Activated CD8-positive, alpha-beta memory T cell treated with anti-CD3 and anti-CD28 coated beads for 4 hours (primary cell): ENCODE measurements around the gene CNIH1.
"Not testable (repeated sequence)": the region's sequence is repeated elsewhere in the genome, so short reads cannot be mapped to it uniquely, and the experiment has no call there.

ENCODE experiments used
- DNase-seq, 2 donors: peaks; one replicate each; pipeline ENCODE4 v3.0.0-alpha.2; 2020; ENCODE audit warnings: low read depth in 2 of 2

Gene CNIH1

GRCh38 chr14:54428527-54428926 is 12.6 kb downstream of the CNIH1 start:
- no peak for DNase-seq

GRCh38 chr14:54427871-54428270 is 13.3 kb downstream of the CNIH1 start:
- DNase-seq: no peak

GRCh38 chr14:54425537-54426274 is 15.5 kb downstream of the CNIH1 start:
- no peak for DNase-seq

DNA sequence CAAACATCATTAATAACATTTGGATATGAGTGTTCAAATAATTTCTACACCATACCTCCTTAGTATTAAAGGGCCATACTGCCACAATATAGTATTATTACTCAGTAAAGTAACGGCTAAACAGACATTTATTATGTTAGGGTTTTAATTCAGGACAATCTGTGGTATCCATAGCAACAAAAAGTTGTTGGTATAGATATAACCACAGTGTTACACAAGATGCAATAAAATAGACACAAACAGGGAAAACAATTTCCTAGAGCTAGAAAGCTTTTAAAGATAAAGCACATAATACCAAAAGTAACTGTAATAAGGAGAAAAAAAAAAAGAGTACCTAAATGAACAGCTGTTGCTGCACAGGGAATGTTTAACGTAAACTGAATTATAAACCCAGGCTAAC is 16.1 kb downstream of the CNIH1 start:
- DNase-seq: no peak

DNA sequence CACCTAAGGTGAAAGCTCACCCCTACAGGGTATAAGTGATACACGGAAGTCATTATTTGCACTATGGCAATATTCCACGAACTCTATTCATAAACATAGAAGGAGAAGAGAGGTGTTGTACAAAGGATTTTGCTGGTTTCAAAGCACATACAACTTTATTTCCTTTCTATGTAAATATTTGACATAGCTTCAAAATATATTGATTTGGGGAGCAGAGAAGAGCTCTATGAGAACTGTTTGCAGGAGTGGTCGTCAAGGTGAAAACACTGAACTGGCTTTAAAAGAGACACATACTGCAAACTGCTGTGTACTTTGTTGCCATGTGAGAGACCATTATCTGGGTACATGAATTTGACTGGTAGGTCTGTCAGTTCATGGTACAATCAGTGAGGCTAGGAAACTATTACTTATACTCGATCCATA is 16.7 kb downstream of the CNIH1 start:
- DNase-seq: no peak

- DNase-seq: no peak
Observed at GRCh38 chr14:54423991-54424390, 17.2 kb downstream of the CNIH1 start.

DNA sequence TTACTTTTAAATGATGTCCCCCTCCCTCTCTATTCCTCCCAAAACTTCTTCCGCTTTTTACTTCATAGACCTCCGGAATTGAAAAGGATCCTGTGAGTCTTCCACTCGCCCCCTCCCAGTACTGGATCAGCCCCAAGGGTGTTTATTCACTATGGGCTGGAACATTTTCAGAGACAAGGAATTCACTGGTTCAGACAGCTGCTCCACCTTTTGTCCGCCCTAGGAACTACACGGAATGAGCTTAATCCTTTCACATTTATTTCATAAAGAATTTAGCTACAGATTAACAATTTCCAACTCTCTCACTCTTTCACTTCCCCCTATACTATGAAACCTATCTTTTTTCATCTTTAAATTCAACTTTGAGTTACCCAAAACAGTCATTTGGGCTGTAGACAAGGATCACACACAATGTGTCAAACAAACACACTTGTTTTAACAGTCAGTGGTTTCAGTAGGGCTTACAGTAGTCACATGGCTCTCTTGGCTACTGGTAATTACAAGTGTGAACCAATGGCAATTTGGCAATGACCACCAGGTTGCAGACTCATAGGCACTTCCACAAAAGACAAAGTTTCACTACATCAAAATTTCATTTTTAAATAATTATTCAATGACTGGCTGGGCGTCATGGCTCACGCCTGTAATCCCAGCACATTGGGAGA is 20.6 kb downstream of the CNIH1 start:
- DNase-seq: no peak

DNA sequence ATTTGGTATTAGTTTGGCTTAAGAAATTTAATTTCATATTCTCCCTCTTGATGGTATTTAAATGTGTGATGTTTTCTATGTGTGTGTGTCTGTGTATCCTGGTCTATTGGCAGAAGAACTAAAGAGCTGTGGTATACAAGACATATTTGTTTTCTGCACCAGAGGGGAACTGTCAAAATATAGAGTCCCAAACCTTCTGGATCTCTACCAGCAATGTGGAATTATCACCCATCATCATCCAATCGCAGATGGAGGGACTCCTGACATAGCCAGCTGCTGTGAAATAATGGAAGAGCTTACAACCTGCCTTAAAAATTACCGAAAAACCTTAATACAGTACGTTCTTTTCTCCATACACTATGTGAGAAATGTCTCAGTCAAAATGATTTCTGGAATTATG is 29.8 kb downstream of the CNIH1 start:
- DNase-seq: no peak

GRCh38 chr14:54410215-54410614 is 31.0 kb downstream of the CNIH1 start:
- no peak for DNase-seq

DNA sequence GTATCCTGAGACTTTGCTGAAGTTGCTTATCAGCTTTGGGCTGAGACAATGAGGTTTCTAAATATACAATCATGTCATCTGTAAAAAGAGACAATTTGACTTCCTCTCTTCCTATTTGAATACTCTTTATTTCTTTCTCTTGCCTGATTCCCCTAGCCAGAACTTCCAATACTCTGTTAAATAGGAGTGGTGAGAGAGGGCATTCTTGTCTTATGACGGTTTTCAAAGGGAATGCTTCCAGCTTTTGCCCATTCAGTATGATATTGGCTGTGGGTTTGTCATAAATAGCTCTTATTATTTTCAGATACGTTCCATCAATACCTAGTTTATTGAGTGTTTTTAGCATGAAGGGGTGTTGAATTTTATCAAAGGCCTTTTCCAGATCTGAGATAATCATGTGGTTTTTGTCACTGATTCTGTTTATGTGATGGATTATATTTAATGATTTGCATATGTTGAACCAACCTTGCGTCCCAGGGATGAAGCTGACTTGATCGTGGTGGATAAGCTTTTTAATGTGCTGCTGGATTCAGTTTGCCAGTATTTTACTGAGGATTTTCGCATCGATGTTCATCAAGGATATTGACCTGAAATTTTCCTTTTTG is 37.7 kb downstream of the CNIH1 start:
- DNase-seq: not testable (repeated sequence)

- DNase-seq: no peak
Observed at GRCh38 chr14:54399560-54399959, 41.6 kb downstream of the CNIH1 start.

GRCh38 chr14:54396493-54397335 is 44.5 kb downstream of the CNIH1 start, which contains the start of gene CDKN3:
TSS of gene CDKN3 (plus strand) at chr14:54397007. CDS start at chr14:54397069, 62 bp downstream.
- DNase-seq: peak; percentile 93 to 95

GRCh38 chr14:54396183-54396492 is 45.0 kb downstream of the CNIH1 start:
- no peak for DNase-seq

DNA sequence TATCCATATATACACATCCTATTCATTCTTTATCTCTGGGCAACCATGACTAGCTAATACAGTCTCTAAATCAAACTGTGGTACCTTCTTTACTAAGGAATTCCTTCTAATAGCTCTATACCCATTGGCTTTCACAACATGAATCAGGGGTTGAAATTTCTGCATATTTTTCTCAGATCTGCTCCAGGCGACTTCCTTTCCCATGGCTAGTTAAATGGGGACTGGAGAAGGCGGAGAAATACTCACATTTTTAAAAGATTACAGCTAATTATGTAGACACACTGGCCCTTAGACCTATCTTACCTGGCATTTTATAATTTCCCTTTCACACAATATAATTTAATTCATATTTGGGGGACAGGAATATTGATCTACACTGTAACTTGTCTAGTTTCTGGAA is 45.5 kb downstream of the CNIH1 start:
- no peak for DNase-seq

- DNase-seq: no peak
Observed at GRCh38 chr14:54395284-54395683, 45.9 kb downstream of the CNIH1 start.

GRCh38 chr14:54394596-54394995 is 46.6 kb downstream of the CNIH1 start:
- no peak for DNase-seq

GRCh38 chr14:54392986-54393884 is 47.9 kb downstream of the CNIH1 start:
- DNase-seq: not testable (repeated sequence)

- no peak for DNase-seq
Observed at GRCh38 chr14:54392131-54392859, 48.9 kb downstream of the CNIH1 start.

- no peak for DNase-seq
Observed at GRCh38 chr14:54387328-54387727, 53.8 kb downstream of the CNIH1 start.

DNA sequence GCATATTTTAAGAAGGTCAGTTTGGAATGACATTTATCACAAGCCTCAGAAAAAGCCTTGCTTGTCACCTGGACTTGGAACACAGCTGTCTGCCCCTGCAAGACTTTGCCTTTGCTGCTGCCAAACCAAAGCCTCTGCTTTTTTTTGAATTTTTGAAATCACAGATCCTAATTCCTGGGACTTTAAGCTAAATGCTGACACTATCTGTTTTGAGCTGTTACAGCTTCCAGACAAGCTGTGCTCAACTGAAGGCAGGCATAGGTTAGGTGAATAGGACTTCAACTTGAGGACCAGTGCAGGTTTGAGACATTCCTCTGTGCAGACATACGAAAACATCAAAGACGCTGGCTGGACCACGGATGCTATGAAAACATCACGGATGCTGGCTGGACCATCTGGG is 55.6 kb downstream of the CNIH1 start:
- no peak for DNase-seq
